ENCODE measurements around the gene POLE3.

- TF ChIP-seq CTCF (IDR thresholded peaks at IDR 0.05; ENCODE audit: poor library complexity) (no peak), EZH2 (IDR thresholded peaks at IDR 0.05; ENCODE audit: borderline replicate concordance) (no peak), EZH2phosphoT487 (IDR thresholded peaks at IDR 0.05; ENCODE audit: low read depth, severe bottlenecking, unreplicated experiment) (no peak)
Observed at GRCh38 chr9:113449376-113449775, 38.9 kb upstream of the POLE3 start.
